ENCODE results near the gene RBM4B.

- TF ChIP-seq, protein P1, sequence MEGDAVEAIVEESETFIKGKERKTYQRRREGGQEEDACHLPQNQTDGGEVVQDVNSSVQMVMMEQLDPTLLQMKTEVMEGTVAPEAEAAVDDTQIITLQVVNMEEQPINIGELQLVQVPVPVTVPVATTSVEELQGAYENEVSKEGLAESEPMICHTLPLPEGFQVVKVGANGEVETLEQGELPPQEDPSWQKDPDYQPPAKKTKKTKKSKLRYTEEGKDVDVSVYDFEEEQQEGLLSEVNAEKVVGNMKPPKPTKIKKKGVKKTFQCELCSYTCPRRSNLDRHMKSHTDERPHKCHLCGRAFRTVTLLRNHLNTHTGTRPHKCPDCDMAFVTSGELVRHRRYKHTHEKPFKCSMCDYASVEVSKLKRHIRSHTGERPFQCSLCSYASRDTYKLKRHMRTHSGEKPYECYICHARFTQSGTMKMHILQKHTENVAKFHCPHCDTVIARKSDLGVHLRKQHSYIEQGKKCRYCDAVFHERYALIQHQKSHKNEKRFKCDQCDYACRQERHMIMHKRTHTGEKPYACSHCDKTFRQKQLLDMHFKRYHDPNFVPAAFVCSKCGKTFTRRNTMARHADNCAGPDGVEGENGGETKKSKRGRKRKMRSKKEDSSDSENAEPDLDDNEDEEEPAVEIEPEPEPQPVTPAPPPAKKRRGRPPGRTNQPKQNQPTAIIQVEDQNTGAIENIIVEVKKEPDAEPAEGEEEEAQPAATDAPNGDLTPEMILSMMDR (conservative IDR thresholded peaks at IDR 0.05; ENCODE audit: low read length): no peak
- no peak for TF ChIP-seq EZH2phosphoT487 (IDR thresholded peaks at IDR 0.05; ENCODE audit: borderline replicate concordance)
These were observed 35.9 kb downstream of the RBM4B start for GRCh38 chr11:66641834-66642233.

Measured in Loucy (cell line).